ENCODE data around the gene ARPIN.

Gene ARPIN

GRCh38 chr15:89910891-89911626 lies 1.7 kb downstream of the ARPIN start:
- no peak overlapping the region for H3K4me3 ChIP-seq (replicated peaks; ENCODE audit: insufficient read depth, low read length)
- no peaks in the 10 kb centered on the region for H3K27me3 ChIP-seq (ENCODE audit: insufficient read depth, poor library complexity, severe bottlenecking)
- TF ChIP-seq SPI1 (IDR thresholded peaks at IDR 0.05; ENCODE audit: borderline replicate concordance, low read depth), result peak; percentile 96
- TF ChIP-seq, protein P1, sequence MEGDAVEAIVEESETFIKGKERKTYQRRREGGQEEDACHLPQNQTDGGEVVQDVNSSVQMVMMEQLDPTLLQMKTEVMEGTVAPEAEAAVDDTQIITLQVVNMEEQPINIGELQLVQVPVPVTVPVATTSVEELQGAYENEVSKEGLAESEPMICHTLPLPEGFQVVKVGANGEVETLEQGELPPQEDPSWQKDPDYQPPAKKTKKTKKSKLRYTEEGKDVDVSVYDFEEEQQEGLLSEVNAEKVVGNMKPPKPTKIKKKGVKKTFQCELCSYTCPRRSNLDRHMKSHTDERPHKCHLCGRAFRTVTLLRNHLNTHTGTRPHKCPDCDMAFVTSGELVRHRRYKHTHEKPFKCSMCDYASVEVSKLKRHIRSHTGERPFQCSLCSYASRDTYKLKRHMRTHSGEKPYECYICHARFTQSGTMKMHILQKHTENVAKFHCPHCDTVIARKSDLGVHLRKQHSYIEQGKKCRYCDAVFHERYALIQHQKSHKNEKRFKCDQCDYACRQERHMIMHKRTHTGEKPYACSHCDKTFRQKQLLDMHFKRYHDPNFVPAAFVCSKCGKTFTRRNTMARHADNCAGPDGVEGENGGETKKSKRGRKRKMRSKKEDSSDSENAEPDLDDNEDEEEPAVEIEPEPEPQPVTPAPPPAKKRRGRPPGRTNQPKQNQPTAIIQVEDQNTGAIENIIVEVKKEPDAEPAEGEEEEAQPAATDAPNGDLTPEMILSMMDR (IDR thresholded peaks at IDR 0.05; ENCODE audit: insufficient read depth, low read length), result no peak
- H3K27ac ChIP-seq (replicated peaks), result peak overlapping the region; percentile 56
- peak in 1 of 2 experiments; percentile 80 for DNase-seq (ENCODE audit: low read depth in 1 of 2, low spot score in 1 of 2)

- H3K27ac ChIP-seq (replicated peaks), result no peak overlapping the region
- H3K4me3 ChIP-seq (replicated peaks; ENCODE audit: insufficient read depth, low read length), result no peak overlapping the region
- no peak for DNase-seq (ENCODE audit: low read depth in 1 of 2, low spot score in 1 of 2)
- TF ChIP-seq, protein P1 (IDR thresholded peaks at IDR 0.05; ENCODE audit: insufficient read depth, low read length), result no peak
- TF ChIP-seq POLR2AphosphoS5 (IDR thresholded peaks at IDR 0.05; ENCODE audit: low read depth), result no peak
- no peak for TF ChIP-seq GABPA (IDR thresholded peaks at IDR 0.05; ENCODE audit: low read depth)
- no peak for TF ChIP-seq SPI1 (IDR thresholded peaks at IDR 0.05; ENCODE audit: borderline replicate concordance, low read depth)
- TF ChIP-seq, protein P2, sequence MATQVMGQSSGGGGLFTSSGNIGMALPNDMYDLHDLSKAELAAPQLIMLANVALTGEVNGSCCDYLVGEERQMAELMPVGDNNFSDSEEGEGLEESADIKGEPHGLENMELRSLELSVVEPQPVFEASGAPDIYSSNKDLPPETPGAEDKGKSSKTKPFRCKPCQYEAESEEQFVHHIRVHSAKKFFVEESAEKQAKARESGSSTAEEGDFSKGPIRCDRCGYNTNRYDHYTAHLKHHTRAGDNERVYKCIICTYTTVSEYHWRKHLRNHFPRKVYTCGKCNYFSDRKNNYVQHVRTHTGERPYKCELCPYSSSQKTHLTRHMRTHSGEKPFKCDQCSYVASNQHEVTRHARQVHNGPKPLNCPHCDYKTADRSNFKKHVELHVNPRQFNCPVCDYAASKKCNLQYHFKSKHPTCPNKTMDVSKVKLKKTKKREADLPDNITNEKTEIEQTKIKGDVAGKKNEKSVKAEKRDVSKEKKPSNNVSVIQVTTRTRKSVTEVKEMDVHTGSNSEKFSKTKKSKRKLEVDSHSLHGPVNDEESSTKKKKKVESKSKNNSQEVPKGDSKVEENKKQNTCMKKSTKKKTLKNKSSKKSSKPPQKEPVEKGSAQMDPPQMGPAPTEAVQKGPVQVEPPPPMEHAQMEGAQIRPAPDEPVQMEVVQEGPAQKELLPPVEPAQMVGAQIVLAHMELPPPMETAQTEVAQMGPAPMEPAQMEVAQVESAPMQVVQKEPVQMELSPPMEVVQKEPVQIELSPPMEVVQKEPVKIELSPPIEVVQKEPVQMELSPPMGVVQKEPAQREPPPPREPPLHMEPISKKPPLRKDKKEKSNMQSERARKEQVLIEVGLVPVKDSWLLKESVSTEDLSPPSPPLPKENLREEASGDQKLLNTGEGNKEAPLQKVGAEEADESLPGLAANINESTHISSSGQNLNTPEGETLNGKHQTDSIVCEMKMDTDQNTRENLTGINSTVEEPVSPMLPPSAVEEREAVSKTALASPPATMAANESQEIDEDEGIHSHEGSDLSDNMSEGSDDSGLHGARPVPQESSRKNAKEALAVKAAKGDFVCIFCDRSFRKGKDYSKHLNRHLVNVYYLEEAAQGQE (IDR thresholded peaks at IDR 0.05; ENCODE audit: insufficient replicate concordance, low read depth), result no peak
- no peaks in the 10 kb centered on the region for H3K27me3 ChIP-seq (ENCODE audit: insufficient read depth, poor library complexity, severe bottlenecking)
Observed at GRCh38 chr15:89909611-89910010, 3.1 kb downstream of the ARPIN start.

- no peaks in the 10 kb centered on the region for H3K27me3 ChIP-seq (ENCODE audit: insufficient read depth, poor library complexity, severe bottlenecking)
- TF ChIP-seq GABPA (IDR thresholded peaks at IDR 0.05; ENCODE audit: low read depth) (no peak), POLR2AphosphoS5 (IDR thresholded peaks at IDR 0.05; ENCODE audit: low read depth) (no peak), SPI1 (IDR thresholded peaks at IDR 0.05; ENCODE audit: borderline replicate concordance, low read depth) (no peak)
- TF ChIP-seq, protein P2 (IDR thresholded peaks at IDR 0.05; ENCODE audit: insufficient replicate concordance, low read depth), result no peak
- TF ChIP-seq, protein P1 (IDR thresholded peaks at IDR 0.05; ENCODE audit: insufficient read depth, low read length), result no peak
- H3K4me3 ChIP-seq (replicated peaks; ENCODE audit: insufficient read depth, low read length), result no peak overlapping the region
Observed at GRCh38 chr15:89908226-89908625, 4.5 kb downstream of the ARPIN start.

DNA sequence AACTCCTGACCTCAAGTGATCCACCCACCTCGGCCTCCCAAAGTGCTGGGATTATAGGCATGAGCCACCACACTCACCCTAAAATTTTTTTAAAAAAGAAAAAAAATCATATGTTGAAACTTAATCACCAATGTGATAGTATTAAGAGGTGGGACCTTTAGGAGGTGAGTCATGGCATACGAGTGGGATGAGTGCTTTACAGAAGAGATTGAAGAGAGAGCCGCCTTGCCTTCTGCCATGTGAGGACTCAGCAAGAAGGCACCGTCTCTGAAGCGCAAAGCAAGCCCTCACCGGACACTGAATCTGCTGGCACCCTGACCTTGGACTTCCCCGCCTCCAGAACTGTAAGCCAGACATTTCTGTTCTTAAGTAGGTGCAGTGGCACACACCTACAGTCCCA lies 5.5 kb downstream of the ARPIN start:
- no peak overlapping the region for H3K4me3 ChIP-seq (replicated peaks; ENCODE audit: insufficient read depth, low read length)
- H3K27ac ChIP-seq (replicated peaks), result no peak overlapping the region
- no peak for DNase-seq (ENCODE audit: low read depth in 1 of 2, low spot score in 1 of 2)
- TF ChIP-seq POLR2AphosphoS5 (IDR thresholded peaks at IDR 0.05; ENCODE audit: low read depth) (no peak), SPI1 (IDR thresholded peaks at IDR 0.05; ENCODE audit: borderline replicate concordance, low read depth) (no peak), GABPA (IDR thresholded peaks at IDR 0.05; ENCODE audit: low read depth) (no peak)
- TF ChIP-seq, protein P2 (IDR thresholded peaks at IDR 0.05; ENCODE audit: insufficient replicate concordance, low read depth), result no peak
- TF ChIP-seq, protein P1 (IDR thresholded peaks at IDR 0.05; ENCODE audit: insufficient read depth, low read length), result no peak
- H3K27me3 ChIP-seq (ENCODE audit: insufficient read depth, poor library complexity, severe bottlenecking), result no peaks in the 10 kb centered on the region

More at GRCh38 chr15:89908226-89908625, 4.5 kb downstream of the ARPIN start:
- no peak overlapping the region for H3K27ac ChIP-seq (replicated peaks)
- DNase-seq (ENCODE audit: low read depth in 1 of 2, low spot score in 1 of 2), result no peak
